Panc1 (cell line): Measurements from ENCODE around the gene ITPR3. TPM values are rescaled to one million over a fixed set of nuclear protein-coding genes. Genes with fewer than 3 reads are reported as not detected.

Experiments used
- ATAC-seq: fragments of 200-7000 bp; cut with Tn5 transposase; 2 replicates; pipeline ENCODE4 v1.9.1; 2020; ENCODE audit warnings: mild to moderate bottlenecking, moderate library complexity
- BruUV-seq: library from RNA; stranded (reverse); fragments of 400-500 nt; replicated peaks from 2 replicates; lab custom pipeline; 2021; lab: Mats Ljungman, UMichigan
- CTCF ChIA-PET: fragments of 300-600 bp; sonication (Branson Sonifier 250); formaldehyde crosslinking; loops from one replicate; lab custom pipeline; 2022; ENCODE audit warnings: antibody characterized with exemption; lab: Charles Lee
- POLR2A ChIA-PET: fragments of 300-600 bp; sonication (Branson Sonifier 250); formaldehyde crosslinking; loops from one replicate; lab custom pipeline; 2022; ENCODE audit warnings: antibody characterized with exemption; lab: Charles Lee
- DNase-seq: peaks from one replicate; pipeline ENCODE4 v3.0.0-alpha.2; 2010; ENCODE audit warnings: low read depth, low spot score
- H3K27ac ChIP-seq: 2 replicates; pipeline ENCODE4 v1.5.1; 2011; ENCODE audit warnings: mild to moderate bottlenecking, low read length, inconsistent platforms
- H3K27me3 ChIP-seq: fragments of 200-500 bp; sonication (Bioruptor generic); 2 replicates; pipeline ENCODE4 v1.6.0; 2014; ENCODE audit warnings: low read length, inconsistent platforms; ENCODE audit not compliant: control insufficient read depth, insufficient read depth
- H3K36me3 ChIP-seq: fragments of 200-500 bp; sonication (Bioruptor generic); 2 replicates; pipeline ENCODE4 v1.5.1; 2014; ENCODE audit warnings: inconsistent platforms, mild to moderate bottlenecking, low read length, moderate library complexity; ENCODE audit not compliant: control insufficient read depth, insufficient read depth
- H3K4me1 ChIP-seq: 2 replicates; pipeline ENCODE4 v1.5.1; 2011; ENCODE audit warnings: inconsistent platforms, mild to moderate bottlenecking, low read length, moderate library complexity; ENCODE audit not compliant: control insufficient read depth, insufficient read depth
- H3K4me3 ChIP-seq, 2 experiments: 2 replicates each; pipeline ENCODE4 v1.5.1; 2011 to 2012; ENCODE audit warnings: low read depth in 2 of 2, low read length in 2 of 2, mild to moderate bottlenecking in 2 of 2, inconsistent platforms in 1 of 2, moderate library complexity in 1 of 2
- H3K9me3 ChIP-seq: fragments of 200-500 bp; sonication (Bioruptor generic); 2 replicates; pipeline ENCODE4 v1.5.1; 2014; ENCODE audit warnings: low read depth, mild to moderate bottlenecking, inconsistent platforms, low read length, moderate library complexity; ENCODE audit not compliant: control insufficient read depth, insufficient read depth
- POLR2AphosphoS5 ChIP-seq: IDR thresholded peaks from 2 replicates; pipeline ENCODE4 v1.6.1; 2012; ENCODE audit warnings: mild to moderate bottlenecking, low read depth, low read length, moderate library complexity
- SIN3A ChIP-seq: IDR thresholded peaks from 2 replicates; pipeline ENCODE4 v1.6.1; 2012; ENCODE audit warnings: low read depth, mild to moderate bottlenecking, low read length, moderate library complexity, borderline replicate concordance; ENCODE audit not compliant: insufficient read depth
- TCF7L2 ChIP-seq: IDR thresholded peaks from 2 replicates; pipeline ENCODE4 v1.6.1; 2011; ENCODE audit warnings: mild to moderate bottlenecking, low read depth, low read length, inconsistent platforms
- in situ Hi-C: cut with HindIII; loops from 2 replicates; pipeline ENCODE4 v1.10.0; 2016; ENCODE audit warnings: low sequenced_read_pairs, low pct_unique_long_range_greater_than_20kb
- intact Hi-C: fragments of 100-400 bp; cut with micrococcal nuclease; formaldehyde crosslinking; loops from one replicate; pipeline ENCODE4 v1.10.0; 2022; ENCODE audit not compliant: unreplicated experiment
- total RNA-seq: library from RNA; stranded (reverse); gene quantifications from one replicate; pipeline ENCODE4 v1.2.1, GENCODE V29; 2021; ENCODE audit not compliant: unreplicated experiment
- TF ChIP-seq, protein P1 (sequence below): fragments of 450-650 bp; IDR thresholded peaks from 2 replicates; pipeline ENCODE4 v1.5.1; 2017; ENCODE audit warnings: mild to moderate bottlenecking
- TF ChIP-seq, protein P2 (sequence below), 2 experiments: IDR thresholded peaks; 2 replicates each; pipeline ENCODE4 v1.6.1; 2011 to 2012; ENCODE audit warnings: low read depth in 2 of 2, control low read depth in 1 of 2, low read length in 1 of 2, mild to moderate bottlenecking in 1 of 2, moderate library complexity in 1 of 2; ENCODE audit not compliant: insufficient read depth in 1 of 2

ITPR3 gene
- total RNA-seq, 1 experiment from 2014 or later = 65.8 TPM

DNA sequence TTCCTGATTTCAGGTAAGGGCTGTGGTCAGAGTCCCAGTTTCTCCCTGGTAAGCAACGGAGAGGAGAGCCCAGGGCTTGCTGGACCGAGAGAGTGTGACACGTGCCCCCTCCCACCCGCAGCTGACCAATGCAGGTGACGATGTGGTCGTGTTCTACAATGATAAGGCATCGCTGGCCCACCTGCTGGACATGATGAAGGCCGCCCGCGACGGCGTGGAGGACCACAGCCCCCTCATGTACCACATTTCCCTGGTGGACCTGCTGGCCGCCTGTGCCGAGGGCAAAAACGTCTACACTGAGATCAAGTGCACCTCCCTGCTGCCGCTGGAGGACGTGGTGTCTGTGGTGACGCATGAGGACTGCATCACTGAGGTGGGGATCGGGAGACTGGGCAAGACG is 58.6 kb downstream of the ITPR3 start:
- H3K27ac ChIP-seq = no peak overlapping the region
- no peak overlapping the region for H3K4me3 ChIP-seq
- TF ChIP-seq POLR2AphosphoS5 (no peak), TCF7L2 (no peak), SIN3A (no peak)
- TF ChIP-seq, protein P1, sequence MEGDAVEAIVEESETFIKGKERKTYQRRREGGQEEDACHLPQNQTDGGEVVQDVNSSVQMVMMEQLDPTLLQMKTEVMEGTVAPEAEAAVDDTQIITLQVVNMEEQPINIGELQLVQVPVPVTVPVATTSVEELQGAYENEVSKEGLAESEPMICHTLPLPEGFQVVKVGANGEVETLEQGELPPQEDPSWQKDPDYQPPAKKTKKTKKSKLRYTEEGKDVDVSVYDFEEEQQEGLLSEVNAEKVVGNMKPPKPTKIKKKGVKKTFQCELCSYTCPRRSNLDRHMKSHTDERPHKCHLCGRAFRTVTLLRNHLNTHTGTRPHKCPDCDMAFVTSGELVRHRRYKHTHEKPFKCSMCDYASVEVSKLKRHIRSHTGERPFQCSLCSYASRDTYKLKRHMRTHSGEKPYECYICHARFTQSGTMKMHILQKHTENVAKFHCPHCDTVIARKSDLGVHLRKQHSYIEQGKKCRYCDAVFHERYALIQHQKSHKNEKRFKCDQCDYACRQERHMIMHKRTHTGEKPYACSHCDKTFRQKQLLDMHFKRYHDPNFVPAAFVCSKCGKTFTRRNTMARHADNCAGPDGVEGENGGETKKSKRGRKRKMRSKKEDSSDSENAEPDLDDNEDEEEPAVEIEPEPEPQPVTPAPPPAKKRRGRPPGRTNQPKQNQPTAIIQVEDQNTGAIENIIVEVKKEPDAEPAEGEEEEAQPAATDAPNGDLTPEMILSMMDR = no peak
- TF ChIP-seq, protein P2, sequence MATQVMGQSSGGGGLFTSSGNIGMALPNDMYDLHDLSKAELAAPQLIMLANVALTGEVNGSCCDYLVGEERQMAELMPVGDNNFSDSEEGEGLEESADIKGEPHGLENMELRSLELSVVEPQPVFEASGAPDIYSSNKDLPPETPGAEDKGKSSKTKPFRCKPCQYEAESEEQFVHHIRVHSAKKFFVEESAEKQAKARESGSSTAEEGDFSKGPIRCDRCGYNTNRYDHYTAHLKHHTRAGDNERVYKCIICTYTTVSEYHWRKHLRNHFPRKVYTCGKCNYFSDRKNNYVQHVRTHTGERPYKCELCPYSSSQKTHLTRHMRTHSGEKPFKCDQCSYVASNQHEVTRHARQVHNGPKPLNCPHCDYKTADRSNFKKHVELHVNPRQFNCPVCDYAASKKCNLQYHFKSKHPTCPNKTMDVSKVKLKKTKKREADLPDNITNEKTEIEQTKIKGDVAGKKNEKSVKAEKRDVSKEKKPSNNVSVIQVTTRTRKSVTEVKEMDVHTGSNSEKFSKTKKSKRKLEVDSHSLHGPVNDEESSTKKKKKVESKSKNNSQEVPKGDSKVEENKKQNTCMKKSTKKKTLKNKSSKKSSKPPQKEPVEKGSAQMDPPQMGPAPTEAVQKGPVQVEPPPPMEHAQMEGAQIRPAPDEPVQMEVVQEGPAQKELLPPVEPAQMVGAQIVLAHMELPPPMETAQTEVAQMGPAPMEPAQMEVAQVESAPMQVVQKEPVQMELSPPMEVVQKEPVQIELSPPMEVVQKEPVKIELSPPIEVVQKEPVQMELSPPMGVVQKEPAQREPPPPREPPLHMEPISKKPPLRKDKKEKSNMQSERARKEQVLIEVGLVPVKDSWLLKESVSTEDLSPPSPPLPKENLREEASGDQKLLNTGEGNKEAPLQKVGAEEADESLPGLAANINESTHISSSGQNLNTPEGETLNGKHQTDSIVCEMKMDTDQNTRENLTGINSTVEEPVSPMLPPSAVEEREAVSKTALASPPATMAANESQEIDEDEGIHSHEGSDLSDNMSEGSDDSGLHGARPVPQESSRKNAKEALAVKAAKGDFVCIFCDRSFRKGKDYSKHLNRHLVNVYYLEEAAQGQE (IDR thresholded peaks at IDR 0.05; ENCODE audit: insufficient read depth in 1 of 2, low read depth in 2 of 2, low read length in 1 of 2) = no peak
- BruUV-seq = no TSS peak
- H3K9me3 ChIP-seq = no peaks in the 10 kb centered on the region
- H3K4me1 ChIP-seq = no peaks in the 10 kb centered on the region
- no peaks in the 10 kb centered on the region for H3K36me3 ChIP-seq
- DNase-seq (no peak), ATAC-seq (no peak)
- ChIA-PET CTCF (no interaction called here), POLR2A (no interaction called here)
- intact Hi-C loops (no loop called here), in situ Hi-C loops (no loop called here)
- H3K27me3 ChIP-seq = no peaks in the 10 kb centered on the region

DNA sequence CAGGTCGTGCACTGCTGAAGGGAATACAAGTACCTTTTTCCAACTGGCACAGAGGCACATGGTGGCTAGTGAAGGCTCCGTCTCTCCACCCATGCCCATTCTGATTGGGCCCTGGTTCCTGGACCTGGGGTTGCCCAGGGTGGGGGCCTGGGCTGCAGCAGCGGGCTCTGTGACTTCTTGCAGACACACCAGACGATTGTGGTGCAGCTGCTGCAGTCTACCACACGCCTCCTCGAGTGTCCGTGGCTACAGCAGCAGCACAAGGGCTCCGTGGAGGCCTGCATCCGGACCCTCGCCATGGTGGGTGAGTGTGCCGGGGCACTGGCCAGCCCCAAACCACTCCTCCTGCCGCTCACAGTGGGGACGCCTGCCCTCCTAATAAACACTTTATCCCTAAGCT is 61.2 kb downstream of the ITPR3 start:
- H3K4me1 ChIP-seq = no peaks in the 10 kb centered on the region
- CTCF ChIA-PET = interaction anchor here (0.6 to 1.6 kb wide), 2 partner anchors 95 to 130 kb away, joined by 3 read pairs; no protein-coding TSS in a partner anchor
- no peak overlapping the region for H3K4me3 ChIP-seq
- no peaks in the 10 kb centered on the region for H3K9me3 ChIP-seq
- POLR2A ChIA-PET = interaction anchor here (1.3 kb wide), 1 partner anchor 11 kb away, joined by 5 read pairs; no protein-coding TSS in a partner anchor
- no peak for DNase-seq
- intact Hi-C loops (no loop called here), in situ Hi-C loops (no loop called here)
- no peak overlapping the region for H3K27ac ChIP-seq
- BruUV-seq = no TSS peak
- ATAC-seq = no peak
- no peaks in the 10 kb centered on the region for H3K27me3 ChIP-seq
- no peaks in the 10 kb centered on the region for H3K36me3 ChIP-seq
- no peak for TF ChIP-seq SIN3A
- TF ChIP-seq, protein P1 = no peak
- no peak for TF ChIP-seq TCF7L2
- TF ChIP-seq POLR2AphosphoS5 = no peak
- TF ChIP-seq, protein P2 (IDR thresholded peaks at IDR 0.05; ENCODE audit: insufficient read depth in 1 of 2, low read depth in 2 of 2, low read length in 1 of 2) = no peak
